ENCODE measurements around the gene GBE1. TPM values are rescaled to one million over a fixed set of nuclear protein-coding genes. Genes with fewer than 3 reads are reported as not detected.

GBE1 gene
- total and polyA plus RNA-seq, 2 donors (not counting 1 experiment from before 2014, with no cell fraction given), result 153 to 232 TPM

- no peak overlapping the region for H3K4me3 ChIP-seq (replicated peaks in 1 of 4; ENCODE audit: control extremely low read depth in 1 of 4, insufficient read depth in 1 of 4, low read depth in 3 of 4, low read length in 4 of 4)
- H2AFZ ChIP-seq (ENCODE audit: low read length), result no peak overlapping the region
- no peaks in the 10 kb centered on the region for H3K4me1 ChIP-seq (ENCODE audit: control insufficient read depth, extremely low read depth, insufficient read depth, low read length)
- H3K9ac ChIP-seq (ENCODE audit: insufficient read depth, low read length), result no peak overlapping the region
- no peak for TF ChIP-seq EZH2 (IDR thresholded peaks at IDR 0.05; ENCODE audit: low read length, missing control alignments)
- TF ChIP-seq CTCF (conservative IDR thresholded peaks at IDR 0.05 in 1 of 2, IDR thresholded peaks at IDR 0.05 in 1 of 2; ENCODE audit: low read depth in 1 of 2, low read length in 2 of 2), result no peak
- peaks cover 10% of the 10 kb centered on the region for H3K79me2 ChIP-seq (ENCODE audit: control insufficient read depth, insufficient read depth, low read length)
- H3K4me2 ChIP-seq (ENCODE audit: extremely low read depth, insufficient read depth, low read length), result no peak overlapping the region
- H3K27ac ChIP-seq (ENCODE audit: insufficient read depth, low read length), result no peak overlapping the region
- DNase-seq (ENCODE audit: low read depth in 2 of 2), result no peak
- H4K20me1 ChIP-seq (ENCODE audit: control insufficient read depth, extremely low read depth, insufficient read depth, low read length), result no peaks in the 10 kb centered on the region
- H3K9me3 ChIP-seq (ENCODE audit: control insufficient read depth, insufficient read depth, low read depth, low read length), result no peaks in the 10 kb centered on the region
- H3K27me3 ChIP-seq (ENCODE audit: control insufficient read depth, insufficient read depth, low read length), result no peaks in the 10 kb centered on the region
- no peaks in the 10 kb centered on the region for H3K36me3 ChIP-seq (ENCODE audit: control insufficient read depth, insufficient read depth, low read length)
Observed at GRCh38 chr3:81692766-81693165, 68.7 kb downstream of the GBE1 start.

GRCh38 chr3:81689617-81690016 lies 71.8 kb downstream of the GBE1 start:
- Histone ChIP-seq H3K4me2 (ENCODE audit: extremely low read depth, insufficient read depth, low read length) (no peak overlapping the region), H3K36me3 (ENCODE audit: control insufficient read depth, insufficient read depth, low read length) (no peaks in the 10 kb centered on the region), H3K4me1 (ENCODE audit: control insufficient read depth, extremely low read depth, insufficient read depth, low read length) (no peaks in the 10 kb centered on the region), H3K79me2 (ENCODE audit: control insufficient read depth, insufficient read depth, low read length) (peaks cover 8% of the 10 kb centered on the region), H3K9me3 (ENCODE audit: control insufficient read depth, insufficient read depth, low read depth, low read length) (no peaks in the 10 kb centered on the region), H3K9ac (ENCODE audit: insufficient read depth, low read length) (no peak overlapping the region), H3K27ac (ENCODE audit: insufficient read depth, low read length) (no peak overlapping the region), H3K27me3 (ENCODE audit: control insufficient read depth, insufficient read depth, low read length) (no peaks in the 10 kb centered on the region), H4K20me1 (ENCODE audit: control insufficient read depth, extremely low read depth, insufficient read depth, low read length) (no peaks in the 10 kb centered on the region), H2AFZ (ENCODE audit: low read length) (no peak overlapping the region), H3K4me3 (replicated peaks in 1 of 4; ENCODE audit: control extremely low read depth in 1 of 4, insufficient read depth in 1 of 4, low read depth in 3 of 4, low read length in 4 of 4) (no peak overlapping the region)
- DNase-seq (ENCODE audit: low read depth in 2 of 2), result no peak
- TF ChIP-seq CTCF (conservative IDR thresholded peaks at IDR 0.05 in 1 of 2, IDR thresholded peaks at IDR 0.05 in 1 of 2; ENCODE audit: low read depth in 1 of 2, low read length in 2 of 2) (no peak), EZH2 (IDR thresholded peaks at IDR 0.05; ENCODE audit: low read length, missing control alignments) (no peak)

GRCh38 chr3:81684751-81685395 lies 76.6 kb downstream of the GBE1 start:
- Histone ChIP-seq H2AFZ (ENCODE audit: low read length) (no peak overlapping the region), H3K27ac (ENCODE audit: insufficient read depth, low read length) (no peak overlapping the region), H3K9me3 (ENCODE audit: control insufficient read depth, insufficient read depth, low read depth, low read length) (no peaks in the 10 kb centered on the region), H3K36me3 (ENCODE audit: control insufficient read depth, insufficient read depth, low read length) (no peaks in the 10 kb centered on the region), H3K4me2 (ENCODE audit: extremely low read depth, insufficient read depth, low read length) (no peak overlapping the region), H4K20me1 (ENCODE audit: control insufficient read depth, extremely low read depth, insufficient read depth, low read length) (no peaks in the 10 kb centered on the region), H3K9ac (ENCODE audit: insufficient read depth, low read length) (no peak overlapping the region), H3K4me3 (replicated peaks in 1 of 4; ENCODE audit: control extremely low read depth in 1 of 4, insufficient read depth in 1 of 4, low read depth in 3 of 4, low read length in 4 of 4) (no peak overlapping the region), H3K79me2 (ENCODE audit: control insufficient read depth, insufficient read depth, low read length) (peaks cover 5% of the 10 kb centered on the region), H3K27me3 (ENCODE audit: control insufficient read depth, insufficient read depth, low read length) (no peaks in the 10 kb centered on the region), H3K4me1 (ENCODE audit: control insufficient read depth, extremely low read depth, insufficient read depth, low read length) (no peaks in the 10 kb centered on the region)
- peak; percentile 20 to 47 for DNase-seq (ENCODE audit: low read depth in 2 of 2)
- TF ChIP-seq EZH2 (IDR thresholded peaks at IDR 0.05; ENCODE audit: low read length, missing control alignments) (no peak), CTCF (conservative IDR thresholded peaks at IDR 0.05 in 1 of 2, IDR thresholded peaks at IDR 0.05 in 1 of 2; ENCODE audit: low read depth in 1 of 2, low read length in 2 of 2) (no peak)
